Measurements from ENCODE around the gene CACNA1S.

Gene CACNA1S

DNA sequence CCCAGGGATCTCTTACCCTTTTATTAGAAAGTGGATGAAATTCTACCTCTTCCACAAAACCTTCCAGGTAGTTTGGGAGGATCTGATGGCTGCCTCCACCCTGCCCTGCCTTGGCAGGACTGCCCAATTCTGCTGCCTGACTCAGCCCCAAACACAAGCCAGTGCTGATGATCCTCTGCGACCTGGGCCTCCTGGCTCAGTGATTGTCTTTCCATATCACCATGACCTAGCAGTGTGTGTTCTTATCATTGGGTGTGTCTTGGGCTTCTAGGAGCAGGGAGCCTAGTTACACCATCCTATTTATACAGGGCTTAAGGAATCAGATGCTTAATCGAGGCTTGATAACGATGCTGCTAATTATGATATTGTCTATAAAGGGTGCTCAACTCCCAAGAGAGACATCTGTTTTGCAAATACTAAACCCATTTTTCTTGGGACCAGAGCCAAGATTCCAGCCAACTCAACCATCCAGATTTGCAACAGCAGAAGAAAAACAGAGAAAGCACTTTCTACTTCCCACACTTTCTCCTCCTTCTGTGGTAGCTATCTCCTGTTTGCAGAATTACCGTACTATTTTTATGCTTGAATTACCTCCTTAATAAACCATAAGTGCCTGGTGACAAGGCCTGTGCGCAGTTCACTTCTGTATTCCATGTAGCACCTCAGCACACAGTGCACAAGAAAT, 52.2 kb downstream of the CACNA1S start:
- DNase-seq, result no peak

DNA sequence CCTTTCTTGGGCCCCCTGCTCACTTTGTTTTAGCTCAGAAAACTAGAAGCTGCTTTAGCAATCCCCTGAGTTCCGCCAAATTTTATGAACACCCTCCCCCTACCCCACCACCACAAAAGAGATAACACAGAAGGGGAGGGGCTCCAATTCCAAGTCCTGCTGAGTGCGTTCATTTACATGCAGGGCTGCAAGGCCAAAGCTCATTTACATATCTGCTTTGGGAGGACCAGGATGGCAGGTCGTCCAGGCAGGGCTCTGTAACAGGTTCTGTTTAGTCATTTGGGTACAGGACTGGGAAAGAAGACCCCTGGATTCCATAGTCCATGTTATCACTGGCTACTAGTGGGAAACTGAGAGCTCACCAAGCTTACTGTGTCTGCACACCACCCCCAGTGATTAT, 52.8 kb downstream of the CACNA1S start:
- DNase-seq, result no peak

DNA sequence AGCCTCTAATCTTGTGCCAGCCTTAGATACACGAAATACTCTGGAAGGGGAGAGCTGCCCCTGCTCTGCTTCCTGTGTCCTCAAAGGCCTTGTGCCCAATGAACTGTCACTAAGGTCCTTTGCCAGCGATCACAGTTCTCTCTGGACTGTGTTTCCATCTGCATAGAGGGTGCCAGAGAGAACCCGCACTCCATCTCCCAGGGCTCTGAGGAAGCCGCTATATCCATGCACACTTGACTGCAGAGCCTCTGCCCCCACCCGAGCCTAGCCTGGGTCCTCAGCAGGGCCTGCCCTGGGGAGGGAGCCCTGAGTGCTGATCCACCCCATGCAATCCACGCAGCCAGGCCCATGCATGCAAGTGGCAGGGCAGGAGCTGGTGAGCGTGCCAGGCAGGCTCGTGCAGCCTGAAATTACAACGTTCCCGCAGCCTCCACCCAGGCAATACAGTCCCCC, 58.1 kb downstream of the CACNA1S start:
- DNase-seq, result no peak

DNA sequence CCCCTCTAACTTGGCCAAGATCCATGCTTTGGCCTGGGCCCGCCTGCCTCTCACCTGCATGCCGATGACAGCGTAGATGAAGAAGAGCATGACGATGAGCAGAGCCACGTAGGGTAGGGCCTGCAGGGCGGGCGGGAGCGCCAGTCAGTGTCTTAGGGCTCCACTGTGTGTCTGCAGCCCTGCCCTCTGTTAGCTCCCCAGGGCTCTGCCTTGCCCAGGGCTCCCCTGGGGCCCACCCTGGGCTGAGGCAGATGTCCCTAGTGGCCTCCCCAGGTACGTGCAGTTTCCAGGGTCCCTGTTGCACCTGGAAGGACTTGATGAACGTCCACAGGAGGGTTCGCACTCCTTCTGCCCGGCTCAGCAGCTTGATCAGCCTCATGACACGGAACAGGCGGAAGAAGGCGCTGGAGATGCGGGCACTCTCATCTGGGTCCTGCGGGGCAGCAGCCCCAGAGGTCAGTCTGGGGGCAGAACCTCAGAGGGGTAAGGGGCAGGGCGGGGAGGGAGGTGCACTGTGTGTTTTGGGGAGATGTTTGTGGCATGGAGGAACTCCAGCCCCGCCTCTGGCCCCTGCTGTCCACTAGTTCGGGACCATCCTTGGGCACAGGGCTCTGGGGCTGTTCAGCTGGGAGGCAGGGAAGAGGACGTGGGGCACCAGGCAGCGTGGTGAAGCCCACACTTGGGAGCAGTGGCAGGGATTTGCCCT, 58.9 kb downstream of the CACNA1S start:
- peak; percentile 29 for DNase-seq

DNA sequence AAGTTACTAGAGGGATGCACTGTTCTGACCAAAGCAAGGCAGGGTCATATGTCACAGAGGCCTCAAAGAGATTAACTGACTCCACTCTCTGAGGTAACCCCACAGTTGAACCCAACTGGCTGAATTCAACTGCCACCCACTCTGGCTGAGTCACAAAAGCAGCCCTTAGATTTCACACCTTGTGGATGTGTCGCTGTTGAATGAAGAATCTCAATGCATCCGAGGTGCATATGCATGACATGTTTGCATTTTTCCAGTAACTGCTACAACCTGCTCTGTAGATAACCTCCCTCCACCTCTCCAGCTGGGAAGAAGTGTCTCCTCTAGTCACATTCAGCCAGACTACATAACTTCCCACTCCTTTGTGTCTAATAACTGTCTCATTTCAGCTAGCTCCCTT, 60.8 kb downstream of the CACNA1S start:
- no peak for DNase-seq

DNA sequence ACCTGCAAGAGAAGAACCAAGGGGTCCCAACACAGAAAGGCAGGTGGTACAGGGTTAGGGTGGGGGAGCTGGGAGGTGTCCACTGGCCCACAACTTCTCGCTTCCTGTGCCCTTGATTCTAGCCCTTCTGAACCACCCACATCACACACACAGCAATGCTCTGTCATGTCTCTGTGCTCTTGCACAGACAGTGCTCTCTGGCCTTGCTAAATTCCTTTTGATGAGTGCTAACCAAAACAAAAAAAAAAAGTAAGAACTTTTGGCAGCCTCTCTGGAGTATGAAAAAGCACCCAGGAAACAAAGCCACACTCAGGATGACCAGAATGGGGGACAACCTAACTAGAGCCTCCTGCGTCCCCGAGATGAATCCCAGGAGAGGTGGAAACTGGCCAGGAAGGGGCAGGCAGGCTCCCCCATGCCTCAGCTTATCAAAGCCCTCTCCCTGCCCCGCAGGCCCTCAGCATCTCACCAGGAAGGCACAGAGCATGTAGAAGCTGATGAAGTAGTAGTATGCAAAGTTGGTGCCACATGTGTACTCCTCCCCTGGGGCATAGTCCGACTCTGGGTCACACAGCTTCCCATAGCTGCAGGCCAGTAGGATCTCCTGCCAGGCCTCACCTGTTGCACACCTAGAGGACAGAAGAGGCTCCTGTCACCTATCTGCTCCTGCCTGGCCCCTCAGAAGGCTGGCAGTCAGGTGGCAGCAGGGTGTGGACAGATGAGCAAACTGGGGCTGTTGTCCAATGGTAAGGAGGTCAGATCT, 61.5 kb downstream of the CACNA1S start:
- no peak for DNase-seq

DNA sequence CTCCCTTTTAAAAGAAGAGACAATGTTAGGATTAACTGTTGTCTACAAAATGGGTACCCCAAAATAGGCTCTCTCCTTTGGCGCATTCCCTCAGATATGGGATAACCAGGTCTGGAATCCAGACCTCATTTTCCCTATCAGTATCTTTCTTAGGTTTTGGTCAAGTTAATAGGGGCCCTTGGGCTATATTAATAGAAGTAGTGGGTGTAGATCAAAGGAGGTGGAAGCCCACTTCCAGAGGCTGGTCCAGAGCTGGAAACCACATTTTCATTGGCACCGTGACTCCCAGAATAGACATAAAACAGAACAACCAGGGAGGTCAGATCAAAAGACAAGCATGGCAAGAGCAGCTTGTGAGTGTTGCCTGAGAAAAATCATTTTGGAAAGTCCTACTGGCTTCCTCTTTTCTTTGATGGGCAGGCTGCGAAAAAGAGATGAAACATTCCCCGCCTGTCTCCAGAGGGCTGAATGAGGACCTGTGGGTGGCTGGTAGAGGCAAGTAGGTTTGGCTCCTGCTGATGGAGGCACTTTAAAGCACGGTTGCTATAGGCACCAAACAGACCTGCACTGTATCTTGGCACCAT, 62.9 kb downstream of the CACNA1S start:
- DNase-seq, result no peak

DNA sequence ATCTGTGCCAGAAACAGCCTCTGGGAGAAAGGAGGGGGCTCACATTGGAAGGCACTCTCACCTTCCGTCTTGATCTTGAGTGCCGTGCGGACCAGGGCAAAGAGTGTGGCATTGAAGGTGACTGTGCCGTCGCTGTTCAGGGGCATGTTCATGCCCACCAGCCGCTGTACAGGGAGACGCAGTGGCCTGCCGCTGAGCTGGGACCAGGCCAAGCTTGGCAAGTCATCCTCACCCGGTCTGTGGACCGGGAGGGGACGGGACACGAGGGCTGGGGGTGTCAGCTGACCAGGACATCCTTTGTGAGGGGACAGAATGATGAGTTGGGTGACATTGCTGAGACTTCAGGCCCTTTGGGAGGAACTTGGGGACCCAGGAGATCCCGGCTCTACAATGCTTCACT, 63.7 kb downstream of the CACNA1S start:
- no peak for DNase-seq

DNA sequence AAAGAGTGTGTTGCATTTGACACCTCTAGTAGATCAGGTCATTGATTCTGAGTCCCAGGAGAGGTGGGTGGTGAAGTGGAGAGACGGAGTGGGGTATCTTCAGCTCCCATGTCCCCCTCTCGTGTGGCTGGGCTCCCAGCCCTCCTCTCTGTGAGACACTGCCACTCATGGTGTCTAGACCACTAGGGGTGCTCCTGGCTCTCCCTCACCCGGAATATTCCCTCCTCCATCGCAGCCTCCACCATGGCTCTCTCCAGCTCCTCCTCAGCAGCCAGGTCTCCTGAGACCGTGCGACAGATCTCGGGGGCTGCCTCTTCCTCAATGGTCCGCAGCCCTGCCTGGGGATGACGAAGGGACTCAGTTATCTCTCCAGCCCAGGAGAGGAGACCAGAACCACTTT, 68.1 kb downstream of the CACNA1S start:
- DNase-seq, result no peak

DNA sequence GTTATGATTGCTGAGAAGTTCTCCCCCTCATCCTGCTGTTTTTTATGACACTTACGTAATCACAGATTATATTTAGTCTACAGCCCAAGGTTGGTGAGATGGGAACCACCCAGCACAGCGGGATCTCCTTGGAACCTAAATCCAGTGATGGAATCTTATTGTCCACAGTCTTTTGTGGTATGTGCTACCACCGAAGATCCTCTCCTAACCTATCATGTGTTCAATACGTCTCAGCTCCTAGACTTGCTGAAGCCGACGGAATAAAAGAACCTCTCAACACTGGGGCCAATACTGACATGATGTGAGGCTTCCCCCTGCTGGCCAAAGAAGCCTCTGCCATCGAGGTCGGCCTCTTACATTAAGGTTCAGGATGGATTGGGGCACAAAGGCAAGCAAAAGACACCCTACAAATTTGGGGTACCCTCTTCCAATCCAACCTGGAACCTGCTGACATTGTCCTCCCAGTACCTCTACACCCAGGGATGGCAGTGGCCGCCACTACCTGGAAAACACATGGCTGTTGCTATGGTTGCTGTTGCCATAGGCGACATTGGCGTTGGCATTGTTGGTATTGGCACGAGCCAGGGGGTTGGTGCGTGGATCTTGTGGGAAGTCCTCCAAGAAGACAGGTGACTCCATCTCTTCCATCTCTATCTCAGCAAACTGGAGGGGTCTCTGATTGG, 69.3 kb downstream of the CACNA1S start:
- peak; percentile 85 for DNase-seq

DNA sequence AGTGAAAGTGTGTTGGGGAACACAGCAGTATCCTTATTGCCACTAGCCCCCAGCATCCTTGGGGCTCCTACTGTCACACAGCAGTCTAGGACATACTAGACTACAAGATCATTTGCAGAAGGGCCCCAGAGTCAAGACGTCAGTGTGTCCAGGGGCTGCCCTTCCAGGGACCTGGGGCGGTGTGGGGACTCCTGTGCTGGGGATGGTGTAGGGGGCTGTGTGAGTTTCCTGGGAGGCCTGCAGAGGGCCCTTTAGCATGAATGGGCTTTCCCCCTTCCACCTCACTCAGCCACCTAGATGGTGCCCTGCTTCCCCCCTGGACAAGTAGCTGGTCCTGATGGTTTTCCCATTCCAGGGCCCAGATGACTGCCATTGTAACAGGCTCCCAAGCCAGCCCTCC, 71.2 kb downstream of the CACNA1S start:
- DNase-seq, result no peak

DNA sequence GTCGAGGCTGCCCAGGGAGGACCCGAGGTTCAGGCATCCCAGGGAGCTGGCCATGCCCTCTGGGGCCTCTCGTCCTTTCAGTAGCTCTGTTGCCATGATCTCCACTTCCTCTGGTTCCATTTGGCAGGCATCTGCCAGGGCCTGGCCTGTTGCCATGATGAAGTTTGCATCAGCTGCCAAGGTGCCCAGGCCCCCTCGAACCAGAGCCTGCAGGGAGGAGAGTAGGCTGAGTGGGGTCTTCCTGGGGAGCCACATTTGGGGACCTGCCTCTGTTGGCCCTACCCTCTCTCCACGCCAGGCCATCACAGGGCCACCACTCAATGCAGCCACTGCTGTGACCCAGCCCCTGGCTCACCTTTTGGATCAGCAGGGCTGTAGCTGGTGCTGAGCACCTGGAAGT, 72.3 kb downstream of the CACNA1S start:
- DNase-seq, result no peak

DNA sequence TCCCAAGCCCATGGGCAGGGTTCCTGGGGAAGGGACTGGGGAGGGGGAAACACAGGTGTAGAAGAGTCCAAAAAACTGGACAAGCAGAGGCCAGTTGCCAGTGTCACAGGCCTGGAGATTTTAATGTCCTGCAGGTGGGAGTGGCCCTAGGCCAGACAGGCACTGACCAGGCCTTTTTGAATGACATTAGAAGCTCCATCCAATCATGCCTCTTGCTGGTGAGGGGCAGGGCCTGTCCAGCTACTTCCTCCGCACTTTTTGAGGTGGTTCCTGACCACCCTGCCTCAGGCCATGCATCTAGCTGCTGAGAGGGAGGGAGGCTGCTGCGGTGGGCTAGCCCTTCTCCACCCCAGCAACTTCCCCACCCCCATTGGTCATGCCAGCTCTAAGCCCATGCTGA, 72.8 kb downstream of the CACNA1S start:
- DNase-seq, result no peak

DNA sequence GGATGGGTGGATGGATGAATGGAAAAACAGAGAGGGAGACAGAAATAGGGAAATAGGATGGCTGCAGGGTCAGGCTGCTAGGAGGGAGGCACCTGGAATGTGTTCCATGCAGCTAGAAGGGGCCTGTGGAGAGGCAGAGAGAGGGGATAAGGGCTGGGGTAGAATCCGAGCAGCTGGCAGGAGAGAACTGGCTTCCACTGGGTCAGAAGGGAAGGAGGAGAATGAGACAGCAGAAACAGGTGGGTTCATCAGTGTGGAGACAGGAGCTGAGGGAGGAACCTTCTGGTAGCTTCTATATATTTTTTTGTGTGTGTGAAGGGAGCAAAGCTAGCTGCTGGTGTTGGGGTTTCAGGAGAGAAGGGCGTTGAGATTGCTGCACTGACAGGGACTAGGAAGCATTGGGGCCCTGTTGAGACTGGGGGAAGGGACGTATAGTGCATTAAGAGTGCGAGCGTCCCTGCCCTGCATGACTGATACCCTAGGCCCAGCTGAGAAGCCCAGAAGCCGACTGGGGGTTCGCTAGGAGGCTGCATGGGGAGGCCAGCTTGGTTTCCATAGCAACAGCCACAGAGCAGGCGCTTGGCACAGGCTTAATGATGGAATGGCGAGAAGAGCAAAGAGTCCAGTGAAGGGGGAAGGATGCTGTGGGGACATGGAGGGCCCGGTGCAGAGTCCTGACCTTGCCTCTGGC, 73.9 kb downstream of the CACNA1S start:
- peak; percentile 48 for DNase-seq

DNA sequence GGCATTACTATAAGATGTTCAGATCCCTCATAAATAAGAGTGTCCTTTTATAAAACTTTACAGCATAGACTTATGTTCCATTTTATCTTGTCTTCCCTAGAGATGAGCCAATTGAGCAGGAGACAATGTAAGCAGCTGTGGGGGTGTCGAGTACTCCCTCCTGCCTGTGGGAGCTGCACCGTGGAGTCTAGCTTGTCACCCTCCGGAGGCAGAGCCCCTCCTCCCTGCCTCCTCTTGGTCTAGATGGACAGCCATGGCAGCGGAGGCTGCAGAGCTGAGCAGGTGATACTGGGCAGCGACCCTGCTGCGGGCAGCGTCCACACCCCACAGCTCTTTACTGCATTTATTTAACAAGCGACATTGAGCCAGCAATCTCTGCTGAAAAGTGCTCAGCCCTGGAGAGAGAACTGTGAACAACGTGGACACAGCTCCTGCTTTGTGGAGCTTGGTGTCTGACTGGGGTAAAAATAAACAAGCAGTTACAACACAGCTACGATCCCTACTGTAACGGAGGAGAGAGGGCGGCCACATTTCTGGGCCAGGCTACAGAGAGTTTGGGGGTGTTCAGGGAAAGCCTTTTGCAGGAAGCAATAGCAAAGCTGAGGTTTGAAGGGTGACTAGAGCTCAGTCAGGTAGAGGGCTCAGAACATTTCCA, 75.9 kb downstream of the CACNA1S start:
- DNase-seq, result no peak

DNA sequence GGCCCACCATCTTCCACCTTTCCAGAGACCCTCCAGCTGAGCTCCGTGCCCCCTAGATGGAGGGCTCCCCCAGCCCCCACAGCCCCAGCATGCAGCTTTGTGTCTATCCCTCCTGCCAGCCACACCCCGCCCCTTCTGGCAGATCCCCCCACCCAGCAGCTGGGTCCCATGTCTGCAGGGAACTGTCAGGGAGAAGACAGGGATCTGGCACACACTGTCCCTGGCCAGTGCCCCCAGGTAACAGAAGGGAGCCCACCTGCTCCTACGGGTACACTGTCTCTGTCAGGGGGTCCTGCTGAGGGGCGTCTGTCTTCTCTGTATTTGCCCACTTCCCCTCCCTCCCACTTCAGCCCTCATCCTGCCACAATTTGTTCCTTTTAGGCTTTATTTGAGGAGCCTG, 77.6 kb downstream of the CACNA1S start:
- DNase-seq, result no peak

DNA sequence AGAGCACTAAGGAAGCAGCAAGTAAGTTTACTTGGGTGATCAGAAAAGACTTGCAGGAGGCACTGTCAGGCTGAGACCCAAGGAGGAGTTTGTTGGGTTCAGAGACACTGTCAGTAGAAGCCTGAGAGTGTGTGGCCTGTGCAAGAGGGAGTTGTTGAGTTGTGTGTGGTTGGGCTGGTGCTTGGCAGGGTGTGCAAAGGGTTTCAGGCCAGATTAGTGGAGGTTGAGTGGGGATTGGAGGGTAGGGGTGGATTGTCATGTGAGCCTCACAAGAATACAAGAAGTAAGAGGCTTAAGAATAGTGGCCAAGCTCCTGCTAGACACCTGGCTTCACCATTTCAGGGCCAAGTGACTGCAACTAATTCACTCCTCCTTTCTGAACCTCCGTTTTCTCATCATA, 79.8 kb downstream of the CACNA1S start:
- DNase-seq, result no peak

DNA sequence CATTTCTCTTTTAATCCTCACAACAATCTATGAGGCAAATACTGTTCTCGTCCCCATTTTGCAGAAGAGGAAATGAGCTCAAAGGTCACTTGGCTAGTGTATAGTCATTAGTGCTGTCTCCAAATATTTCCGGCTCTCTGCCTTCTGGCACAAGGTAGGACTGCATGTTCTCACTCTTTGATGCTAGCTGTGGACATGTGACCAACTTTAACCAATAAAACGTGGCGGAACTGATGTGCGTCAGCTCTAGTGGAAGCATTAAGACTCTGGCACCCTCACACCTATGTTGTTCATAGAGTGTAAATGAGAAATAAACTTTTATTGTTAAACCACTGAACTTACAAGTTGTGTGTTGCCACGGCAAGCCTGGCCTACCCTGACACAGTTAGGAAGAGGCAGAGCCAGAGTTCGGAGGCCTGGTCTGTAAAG, 83.8 kb downstream of the CACNA1S start:
- peak; percentile 69 for DNase-seq

DNA sequence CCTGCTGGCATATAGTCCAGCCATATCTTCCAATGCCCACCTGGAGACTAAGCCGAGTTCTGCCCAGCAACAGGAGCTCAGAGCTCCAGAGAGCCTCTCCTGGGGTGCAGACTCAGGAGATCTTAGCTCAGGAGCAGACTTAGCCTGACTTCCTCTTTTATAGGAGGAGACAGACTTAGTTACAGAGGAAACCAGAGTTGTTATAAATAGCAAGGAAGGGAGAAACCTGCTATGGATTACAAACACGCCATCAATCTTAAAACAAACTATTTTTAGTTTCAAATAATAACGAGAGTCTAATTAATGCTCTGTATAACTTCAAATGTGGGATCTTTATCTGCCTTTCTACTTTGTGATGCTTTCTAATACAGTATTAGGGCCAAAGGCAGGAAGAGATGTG, 85.4 kb downstream of the CACNA1S start:
- no peak for DNase-seq

DNA sequence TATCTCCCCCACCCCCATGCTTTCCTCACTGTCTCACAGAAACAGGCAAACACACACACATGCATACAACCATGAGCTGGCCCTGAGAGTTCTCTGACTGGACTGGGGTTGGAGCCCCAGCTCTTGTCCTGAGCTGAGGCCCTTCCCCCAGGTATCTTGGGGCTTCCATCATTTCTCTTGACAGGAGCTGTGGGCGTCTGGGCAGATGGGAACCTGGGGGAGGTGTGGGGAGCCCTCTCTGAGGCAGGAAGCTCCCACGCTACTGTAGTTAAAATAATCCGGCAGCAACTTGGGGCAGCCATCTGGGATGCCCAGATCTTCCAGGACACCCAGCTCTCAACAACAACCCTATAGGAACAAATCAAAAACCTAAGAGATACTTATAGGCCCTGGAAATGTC, 86.0 kb downstream of the CACNA1S start:
- no peak for DNase-seq

DNA sequence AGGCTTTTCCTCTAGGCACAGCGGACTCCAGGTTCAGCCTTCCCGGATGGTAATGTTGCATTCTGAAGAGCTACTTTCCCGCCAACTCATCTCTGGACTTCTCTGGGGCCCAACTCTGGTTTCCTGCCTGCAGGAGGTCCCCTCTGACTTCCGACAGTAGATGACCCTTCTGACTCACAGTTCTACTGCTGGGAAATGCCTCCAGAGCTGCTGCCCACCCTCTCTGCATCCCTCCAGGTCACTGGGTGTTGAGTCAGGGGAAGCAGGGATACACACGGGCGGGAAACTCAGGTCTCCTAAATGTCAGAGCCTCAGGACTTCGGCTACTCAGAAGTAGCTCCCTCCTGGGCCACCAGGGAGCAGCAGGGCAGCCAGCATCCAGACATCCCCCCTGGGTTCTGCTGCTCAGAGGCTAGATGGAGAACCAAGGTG, 86.6 kb downstream of the CACNA1S start:
- peak; percentile 20 for DNase-seq

DNA sequence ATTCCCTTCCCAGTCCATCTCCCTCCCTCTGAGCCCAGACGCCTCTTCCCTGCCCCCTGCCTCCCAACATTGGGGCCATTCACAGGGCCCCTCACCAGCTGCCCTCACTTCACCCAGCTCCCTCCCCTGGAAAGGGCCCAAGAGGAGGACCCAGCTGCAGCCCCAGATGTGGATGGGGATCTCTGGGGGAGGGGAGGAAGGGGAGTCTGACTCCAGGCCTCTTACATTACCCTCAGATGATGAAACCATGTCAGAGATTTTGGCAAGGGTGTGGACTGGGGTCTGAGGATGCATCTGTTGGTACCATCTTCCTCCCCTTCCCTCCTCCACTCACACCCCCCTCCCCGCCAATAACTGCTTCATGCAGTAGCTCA, 87.6 kb downstream of the CACNA1S start:
- DNase-seq, result no peak

All from DMS53 (cell line).